GM19035 (cell line): ENCODE data around the gene GPN2.
"Not testable (repeated sequence)": the region's sequence is repeated elsewhere in the genome, so short reads cannot be mapped to it uniquely, and the experiment has no call there.

Experiments used
- ATAC-seq: cut with Tn5 transposase; IDR thresholded peaks from one replicate; pipeline ENCODE4 v1.9.1; 2021; ENCODE audit not compliant: unreplicated experiment

Gene GPN2

GRCh38 chr1:26837665-26838064 lies 52.4 kb downstream of the GPN2 start:
- not testable (repeated sequence) for ATAC-seq

DNA sequence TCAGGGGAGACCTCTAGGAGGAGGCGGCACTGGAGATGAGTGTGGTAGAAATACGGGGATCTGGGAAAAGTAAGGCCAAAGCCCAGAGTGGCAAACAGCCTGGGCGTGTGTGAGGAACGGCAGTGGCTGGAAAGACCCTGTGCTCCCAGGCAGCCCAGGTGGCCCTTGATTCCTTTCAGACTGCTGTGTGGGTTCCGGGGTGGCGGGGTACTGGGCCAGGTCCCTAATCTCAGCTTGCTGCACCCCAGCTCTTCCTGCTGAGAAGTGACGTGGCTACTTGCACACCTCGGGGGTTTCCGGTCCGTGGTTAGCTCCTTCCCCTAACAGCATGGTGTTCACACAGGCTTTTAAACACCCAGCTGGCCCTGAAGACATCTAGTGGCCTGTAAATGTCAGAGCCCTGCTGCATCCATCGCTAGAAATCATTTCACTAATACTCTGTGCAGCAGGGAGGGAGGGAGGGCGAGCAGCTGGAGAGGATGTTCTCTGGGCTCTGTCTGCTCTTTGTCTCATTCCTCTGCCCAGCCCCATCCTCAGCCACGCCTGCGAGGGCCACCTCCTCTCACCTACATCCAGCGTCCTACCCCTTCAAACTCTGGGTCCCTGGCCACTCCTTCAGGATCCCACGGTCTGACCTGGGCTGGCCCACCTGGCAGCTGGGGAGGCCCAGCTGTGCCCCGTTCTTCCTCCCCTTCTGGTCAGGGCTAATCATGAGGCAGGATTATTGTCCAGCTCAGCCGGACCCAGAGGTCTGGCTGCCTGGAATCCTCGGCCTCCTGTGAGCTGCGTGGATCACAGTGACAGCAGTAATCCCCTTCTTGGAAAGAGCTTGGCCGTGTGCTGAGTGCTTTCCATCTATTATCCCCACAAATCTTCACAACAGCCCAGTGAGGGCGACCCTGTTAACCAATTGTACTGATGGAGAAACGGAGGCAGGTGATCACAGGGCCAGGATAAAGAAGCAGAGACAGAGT lies 56.4 kb downstream of the GPN2 start:
- peak; percentile 77 for ATAC-seq

DNA sequence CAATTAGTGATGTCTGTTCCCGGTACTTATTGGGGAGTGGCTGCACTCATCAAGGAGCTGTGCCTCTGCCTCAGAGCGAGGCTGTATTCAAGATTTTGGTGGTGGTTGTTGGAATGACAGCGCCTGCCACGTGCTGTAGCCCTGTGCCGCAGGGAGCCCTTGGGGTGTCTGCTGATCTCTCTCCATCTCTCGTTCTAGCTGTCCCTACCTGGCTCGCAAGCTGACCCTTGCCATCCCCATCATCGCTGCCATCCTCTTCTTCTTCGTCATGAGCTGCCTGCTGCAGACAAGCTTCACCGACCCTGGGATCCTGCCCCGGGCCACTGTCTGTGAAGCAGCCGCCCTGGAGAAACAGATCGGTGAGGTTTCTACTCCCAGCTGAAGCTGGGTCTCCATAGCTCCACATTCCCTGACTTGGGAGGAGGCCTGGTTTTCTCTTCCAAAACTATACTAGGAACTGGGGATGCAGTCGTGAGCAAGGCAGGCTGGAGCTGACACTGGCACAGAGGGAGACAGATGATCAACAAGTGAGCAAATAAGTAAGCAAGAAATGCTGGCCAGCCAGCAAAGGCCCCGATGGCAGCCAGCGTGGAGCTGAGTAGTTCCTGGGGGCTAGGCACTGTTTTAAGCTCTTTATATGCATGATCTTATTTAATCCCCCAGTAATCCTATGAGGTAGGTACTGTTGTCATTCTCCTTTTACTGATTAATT lies 57.7 kb downstream of the GPN2 start:
- ATAC-seq = no peak

- ATAC-seq = no peak
These were observed 58.4 kb downstream of the GPN2 start for GRCh38 chr1:26831546-26832248.

DNA sequence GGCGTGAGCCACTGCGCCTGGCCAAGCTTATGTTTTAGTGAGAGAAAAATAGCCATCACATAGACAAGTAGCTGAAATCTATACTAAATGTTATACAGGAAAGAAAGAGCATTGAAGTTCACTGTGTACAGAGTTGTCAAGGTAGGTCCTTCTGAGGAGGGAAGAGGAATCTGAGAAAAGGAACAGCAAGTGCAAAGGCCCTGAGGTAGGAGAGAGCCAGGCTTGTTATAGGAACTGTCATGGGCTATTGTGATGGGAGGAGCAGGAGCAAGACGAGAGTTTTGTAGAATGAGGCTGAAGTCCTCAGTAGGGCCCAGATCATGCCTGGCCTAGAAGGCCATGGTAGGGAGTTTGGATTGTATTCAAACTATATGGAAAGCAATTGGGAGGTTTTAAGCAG lies 59.0 kb downstream of the GPN2 start:
- ATAC-seq = no peak

DNA sequence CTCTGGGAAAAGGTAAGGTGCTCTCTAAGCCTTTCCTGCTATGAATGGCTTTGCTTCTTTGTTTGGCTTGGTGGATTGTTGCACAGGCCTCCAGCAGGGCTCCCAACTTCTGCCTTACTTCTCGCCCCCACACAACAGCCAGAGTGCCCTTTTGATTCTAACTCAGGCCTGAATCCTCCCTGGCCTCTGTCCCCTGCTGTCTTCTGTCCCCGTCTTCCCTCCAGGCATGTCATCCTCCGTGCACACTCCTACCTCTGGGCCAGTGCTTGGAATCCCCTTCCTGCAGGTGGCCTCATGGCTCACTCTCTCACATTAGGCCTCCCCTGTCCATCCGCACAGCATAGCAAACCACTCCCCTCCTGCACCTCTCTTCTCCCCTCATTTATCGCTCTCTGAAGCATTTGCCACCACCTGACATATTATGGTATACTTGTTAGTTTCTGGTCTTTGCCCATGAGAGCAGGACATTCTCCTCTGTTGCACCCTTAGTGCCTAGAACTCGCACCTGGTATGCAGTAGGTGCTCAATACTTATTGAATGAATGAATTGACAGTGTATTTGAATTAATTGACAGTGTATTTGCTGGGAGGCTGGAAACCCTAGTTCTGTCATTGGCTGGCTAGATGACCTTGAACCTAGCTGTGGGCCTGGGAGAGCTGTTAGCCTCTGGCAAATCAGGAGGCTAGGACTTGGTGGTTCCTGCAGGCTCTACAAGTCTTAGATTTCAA lies 60.7 kb downstream of the GPN2 start:
- no peak for ATAC-seq

DNA sequence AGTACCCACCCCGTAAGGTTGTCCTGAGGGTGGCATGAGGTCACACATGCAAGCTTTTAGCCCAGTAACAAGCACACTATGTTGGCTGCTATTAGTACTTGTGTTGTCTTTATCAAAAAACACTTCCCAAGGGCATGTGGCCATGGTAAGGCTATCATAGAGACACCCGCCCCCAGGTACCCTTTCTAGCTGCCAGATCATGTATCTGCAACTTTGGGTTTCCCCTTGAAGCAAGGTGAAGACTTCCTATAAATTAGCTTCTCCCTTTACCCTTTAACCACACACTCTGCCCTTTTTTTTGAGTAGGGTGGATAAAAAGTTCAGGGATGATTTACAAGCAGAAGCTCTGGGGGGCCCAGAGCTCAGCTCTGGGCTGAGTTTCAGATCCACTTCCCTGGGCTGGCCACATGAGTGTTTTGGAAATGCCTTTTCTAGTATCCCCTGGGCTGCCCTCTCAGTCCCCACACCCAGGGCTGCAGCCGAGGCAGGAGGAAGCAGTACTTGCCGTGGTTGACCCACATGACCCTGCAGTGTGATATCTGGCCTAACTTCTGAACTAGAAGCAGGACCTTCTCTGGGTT lies 61.6 kb downstream of the GPN2 start:
- no peak for ATAC-seq

- ATAC-seq = no peak
These were observed 62.4 kb downstream of the GPN2 start for GRCh38 chr1:26827663-26828062.

- ATAC-seq = no peak
These were observed 62.9 kb downstream of the GPN2 start for GRCh38 chr1:26827106-26827604.

DNA sequence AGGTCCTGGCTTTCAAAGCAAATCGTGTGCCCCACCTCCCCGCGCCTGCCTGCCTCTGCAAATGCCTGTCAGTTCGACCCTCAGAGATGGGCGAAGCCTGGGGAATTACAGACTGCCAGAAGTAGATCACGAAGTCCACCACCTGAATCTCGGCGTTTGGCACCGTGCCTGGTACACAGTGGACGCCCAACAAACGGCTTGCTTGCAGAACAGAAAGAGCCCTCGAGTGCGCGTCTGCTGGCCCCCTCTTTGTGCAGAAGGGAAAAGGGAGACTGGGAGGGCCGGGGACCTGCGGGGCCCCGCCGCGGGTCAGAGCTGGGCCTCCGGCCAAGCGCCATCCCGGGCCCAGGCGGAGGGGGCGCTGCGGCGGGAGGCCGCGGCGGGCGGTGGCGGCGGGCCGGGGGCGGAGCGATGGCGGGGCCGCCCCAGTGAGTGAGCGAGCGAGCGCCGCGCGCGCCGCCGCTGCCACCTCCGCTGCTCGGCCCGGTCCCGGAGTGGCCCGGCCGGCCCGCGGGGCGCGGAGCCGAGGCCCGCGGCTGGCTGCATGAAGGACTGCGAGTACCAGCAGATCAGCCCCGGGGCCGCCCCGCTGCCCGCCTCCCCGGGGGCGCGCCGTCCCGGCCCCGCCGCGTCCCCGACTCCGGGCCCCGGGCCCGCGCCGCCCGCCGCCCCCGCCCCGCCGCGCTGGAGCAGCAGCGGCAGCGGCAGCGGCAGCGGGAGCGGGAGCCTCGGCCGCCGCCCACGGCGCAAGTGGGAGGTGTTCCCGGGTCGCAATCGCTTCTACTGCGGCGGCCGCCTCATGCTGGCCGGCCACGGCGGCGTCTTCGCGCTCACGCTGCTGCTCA lies 63.6 kb downstream of the GPN2 start, which contains the start of gene ZDHHC18:
TSS of gene ZDHHC18 (plus strand) at position 428 of the 845 bp plus-strand sequence. CDS start at position 545, 117 bp downstream.
- ATAC-seq = peak; percentile 77
